K562 (cell line): ENCODE data around the gene FMR1. TPM values are rescaled to one million over a fixed set of nuclear protein-coding genes. Genes with fewer than 3 reads are reported as not detected.

Experiments used
- BACH1 ChIP-seq: fragments of 200-800 bp; sonication (Bioruptor generic); IDR thresholded peaks from 2 replicates; pipeline ENCODE4 v1.6.1; 2016; ENCODE audit warnings: missing genetic modification characterization, missing compliant biosample characterization
- HDAC1 ChIP-seq, 2 experiments: fragments of 450-650 bp; IDR thresholded peaks; 2 replicates each; pipeline ENCODE4 v1.6.1; 2016 to 2017; ENCODE audit warnings: inconsistent platforms in 1 of 2, mild to moderate bottlenecking in 1 of 2, moderate library complexity in 1 of 2
- KLF10 ChIP-seq: fragments of 250-450 bp; sonication (Bioruptor Pico); IDR thresholded peaks from 2 replicates; pipeline ENCODE4 v1.6.1; 2021; ENCODE audit warnings: matching md5 sums
- KLF16 ChIP-seq: IDR thresholded peaks from 2 replicates; pipeline ENCODE4 v1.6.1; 2016; ENCODE audit warnings: antibody characterized with exemption
- MYC ChIP-seq, 2 experiments: fragments of 250-450 bp in 1 of 2; sonication (Bioruptor Pico) in 1 of 2; IDR thresholded peaks; 2 replicates each; pipeline versions ENCODE4 v1.5.1 to v1.6.1; 2012 to 2021; ENCODE audit warnings: low read depth in 2 of 2, borderline replicate concordance in 1 of 2, improper control_type of control experiment in 1 of 2, low read length in 1 of 2, mild to moderate bottlenecking in 1 of 2, moderate library complexity in 1 of 2
- RAD51 ChIP-seq: fragments of 450-650 bp; IDR thresholded peaks from 2 replicates; pipeline ENCODE4 v1.7.1; 2016; ENCODE audit warnings: low read depth, mild to moderate bottlenecking, borderline replicate concordance
- SMAD4 ChIP-seq: fragments of 250-450 bp; sonication (Bioruptor Pico); conservative IDR thresholded peaks from 2 replicates; pipeline ENCODE4 v1.8.0; 2021; ENCODE audit warnings: inconsistent platforms, mild to moderate bottlenecking, moderate library complexity
- SUPT5H ChIP-seq: fragments of 450-650 bp; IDR thresholded peaks from 2 replicates; pipeline ENCODE4 v1.6.1; 2016
- TAF15 ChIP-seq: fragments of 200-400 bp; formaldehyde crosslinking; IDR thresholded peaks from 2 replicates; pipeline ENCODE4 v1.6.1; 2017; ENCODE audit warnings: mild to moderate bottlenecking, low read depth, low read length, moderate library complexity
- ZBTB17 ChIP-seq: fragments of 450-650 bp; formaldehyde crosslinking; IDR thresholded peaks from 2 replicates; pipeline ENCODE4 v1.4.0; 2020; ENCODE audit warnings: mild to moderate bottlenecking
- ZNF174 ChIP-seq: fragments of 250-450 bp; sonication (Bioruptor Pico); IDR thresholded peaks from 2 replicates; pipeline ENCODE4 v1.4.0; 2020; ENCODE audit warnings: mild to moderate bottlenecking
- polyA plus RNA-seq, 8 experiments: library from polyadenylated mRNA; depleted of rRNA in 4 of 8; stranded (reverse) in 5 of 8; unstranded in 3 of 8; fragments of >200 nt; fragmentation: Nextera tagmentation in 2 of 8; fragmentation: Illumina TruSeq in 1 of 8; extraction: Ambion mirVana in 2 of 8; extraction: Trizol in 1 of 8; gene quantifications; 2 replicates each; pipeline versions ENCODE4 v1.2.1 to v1.2.3, GENCODE V29; 2011 to 2014; ENCODE audit warnings: inconsistent platforms in 1 of 8, missing spikeins in 1 of 8
- total RNA-seq, 7 experiments: library from RNA; depleted of rRNA in 6 of 7; stranded (reverse); fragments of >200 nt in 6 of 7; fragmentation: Illumina TruSeq in 2 of 7; extraction: Trizol in 2 of 7; gene quantifications; 2 replicates each; pipeline versions ENCODE4 v1.2.1 to v1.2.3, GENCODE V29; 2011 to 2021; ENCODE audit warnings: low replicate concordance in 1 of 7
- TF ChIP-seq, protein P1 (sequence below): fragments of 450-650 bp; IDR thresholded peaks from 2 replicates; pipeline ENCODE4 v1.6.1; 2016; ENCODE audit warnings: mild to moderate bottlenecking
- TF ChIP-seq, protein P2 (sequence below): fragments of 450-650 bp; IDR thresholded peaks from 2 replicates; pipeline ENCODE4 v1.6.1; 2016; ENCODE audit warnings: antibody characterized with exemption
- TF ChIP-seq, protein P3 (sequence below): IDR thresholded peaks from 3 replicates; pipeline ENCODE4 v1.6.1; 2011; ENCODE audit warnings: borderline replicate concordance, mild to moderate bottlenecking, moderate library complexity; ENCODE audit not compliant: insufficient read length; ENCODE audit errors: extremely low read depth
- TF ChIP-seq, protein P4 (sequence below): fragments of 450-650 bp; formaldehyde crosslinking; IDR thresholded peaks from 2 replicates; pipeline ENCODE4 v1.4.0; 2020; ENCODE audit warnings: mild to moderate bottlenecking, mixed read lengths
- TF ChIP-seq, protein P5 (sequence below): fragments of 450-650 bp; formaldehyde crosslinking; IDR thresholded peaks from 2 replicates; pipeline ENCODE4 v1.4.0; 2020; ENCODE audit warnings: mild to moderate bottlenecking, moderate library complexity

The FMR1 gene
- total and polyA plus RNA-seq, 9 of the 15 experiments (the other 6 are each of a cell fraction or from before 2014, with no cell fraction given): 4.8 to 26.5 (median 20.5) TPM

DNA sequence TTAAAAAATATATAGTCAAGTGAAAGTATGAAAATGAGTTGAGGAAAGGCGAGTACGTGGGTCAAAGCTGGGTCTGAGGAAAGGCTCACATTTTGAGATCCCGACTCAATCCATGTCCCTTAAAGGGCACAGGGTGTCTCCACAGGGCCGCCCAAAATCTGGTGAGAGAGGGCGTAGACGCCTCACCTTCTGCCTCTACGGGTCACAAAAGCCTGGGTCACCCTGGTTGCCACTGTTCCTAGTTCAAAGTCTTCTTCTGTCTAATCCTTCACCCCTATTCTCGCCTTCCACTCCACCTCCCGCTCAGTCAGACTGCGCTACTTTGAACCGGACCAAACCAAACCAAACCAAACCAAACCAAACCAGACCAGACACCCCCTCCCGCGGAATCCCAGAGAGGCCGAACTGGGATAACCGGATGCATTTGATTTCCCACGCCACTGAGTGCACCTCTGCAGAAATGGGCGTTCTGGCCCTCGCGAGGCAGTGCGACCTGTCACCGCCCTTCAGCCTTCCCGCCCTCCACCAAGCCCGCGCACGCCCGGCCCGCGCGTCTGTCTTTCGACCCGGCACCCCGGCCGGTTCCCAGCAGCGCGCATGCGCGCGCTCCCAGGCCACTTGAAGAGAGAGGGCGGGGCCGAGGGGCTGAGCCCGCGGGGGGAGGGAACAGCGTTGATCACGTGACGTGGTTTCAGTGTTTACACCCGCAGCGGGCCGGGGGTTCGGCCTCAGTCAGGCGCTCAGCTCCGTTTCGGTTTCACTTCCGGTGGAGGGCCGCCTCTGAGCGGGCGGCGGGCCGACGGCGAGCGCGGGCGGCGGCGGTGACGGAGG lies at the start of gene FMR1 (continued):
- TF ChIP-seq, protein P1, sequence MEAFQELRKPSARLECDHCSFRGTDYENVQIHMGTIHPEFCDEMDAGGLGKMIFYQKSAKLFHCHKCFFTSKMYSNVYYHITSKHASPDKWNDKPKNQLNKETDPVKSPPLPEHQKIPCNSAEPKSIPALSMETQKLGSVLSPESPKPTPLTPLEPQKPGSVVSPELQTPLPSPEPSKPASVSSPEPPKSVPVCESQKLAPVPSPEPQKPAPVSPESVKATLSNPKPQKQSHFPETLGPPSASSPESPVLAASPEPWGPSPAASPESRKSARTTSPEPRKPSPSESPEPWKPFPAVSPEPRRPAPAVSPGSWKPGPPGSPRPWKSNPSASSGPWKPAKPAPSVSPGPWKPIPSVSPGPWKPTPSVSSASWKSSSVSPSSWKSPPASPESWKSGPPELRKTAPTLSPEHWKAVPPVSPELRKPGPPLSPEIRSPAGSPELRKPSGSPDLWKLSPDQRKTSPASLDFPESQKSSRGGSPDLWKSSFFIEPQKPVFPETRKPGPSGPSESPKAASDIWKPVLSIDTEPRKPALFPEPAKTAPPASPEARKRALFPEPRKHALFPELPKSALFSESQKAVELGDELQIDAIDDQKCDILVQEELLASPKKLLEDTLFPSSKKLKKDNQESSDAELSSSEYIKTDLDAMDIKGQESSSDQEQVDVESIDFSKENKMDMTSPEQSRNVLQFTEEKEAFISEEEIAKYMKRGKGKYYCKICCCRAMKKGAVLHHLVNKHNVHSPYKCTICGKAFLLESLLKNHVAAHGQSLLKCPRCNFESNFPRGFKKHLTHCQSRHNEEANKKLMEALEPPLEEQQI: no peak
- TF ChIP-seq MYC (IDR thresholded peaks at IDR 0.05; ENCODE audit: low read depth, low read length) (peak; percentile 22; the same call in 1 of the 2 replicates), MYC (CRISPR knock-in tag; IDR thresholded peaks at IDR 0.05; ENCODE audit: borderline replicate concordance, low read depth) (no peak), ZNF174 (CRISPR knock-in tag) (no peak), BACH1 (tag) (no peak), KLF16 (peak; percentile 85), SUPT5H (0 out of 2 replicates have a peak, but pooled peaks have one; percentile 38), RAD51 (peak; percentile 98), KLF10 (CRISPR knock-in tag) (no peak), SMAD4 (peak; percentile 29; the same call in 1 of the 2 replicates), TAF15 (no peak), HDAC1 (IDR thresholded peaks at IDR 0.05) (peak in 1 of 2 experiments; percentile 46; a peak in 1 of 4 replicates), ZBTB17 (CRISPR knock-in tag) (no peak)
- TF ChIP-seq, protein P2, sequence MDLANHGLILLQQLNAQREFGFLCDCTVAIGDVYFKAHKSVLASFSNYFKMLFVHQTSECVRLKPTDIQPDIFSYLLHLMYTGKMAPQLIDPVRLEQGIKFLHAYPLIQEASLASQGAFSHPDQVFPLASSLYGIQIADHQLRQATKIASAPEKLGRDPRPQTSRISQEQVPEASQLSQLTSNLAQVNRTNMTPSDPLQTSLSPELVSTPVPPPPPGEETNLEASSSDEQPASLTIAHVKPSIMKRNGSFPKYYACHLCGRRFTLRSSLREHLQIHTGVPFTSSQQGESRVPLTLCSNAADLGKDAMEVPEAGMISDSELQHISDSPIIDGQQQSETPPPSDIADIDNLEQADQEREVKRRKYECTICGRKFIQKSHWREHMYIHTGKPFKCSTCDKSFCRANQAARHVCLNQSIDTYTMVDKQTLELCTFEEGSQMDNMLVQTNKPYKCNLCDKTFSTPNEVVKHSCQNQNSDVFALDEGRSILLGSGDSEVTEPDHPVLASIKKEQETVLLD: peak; percentile 89
- TF ChIP-seq, protein P3, sequence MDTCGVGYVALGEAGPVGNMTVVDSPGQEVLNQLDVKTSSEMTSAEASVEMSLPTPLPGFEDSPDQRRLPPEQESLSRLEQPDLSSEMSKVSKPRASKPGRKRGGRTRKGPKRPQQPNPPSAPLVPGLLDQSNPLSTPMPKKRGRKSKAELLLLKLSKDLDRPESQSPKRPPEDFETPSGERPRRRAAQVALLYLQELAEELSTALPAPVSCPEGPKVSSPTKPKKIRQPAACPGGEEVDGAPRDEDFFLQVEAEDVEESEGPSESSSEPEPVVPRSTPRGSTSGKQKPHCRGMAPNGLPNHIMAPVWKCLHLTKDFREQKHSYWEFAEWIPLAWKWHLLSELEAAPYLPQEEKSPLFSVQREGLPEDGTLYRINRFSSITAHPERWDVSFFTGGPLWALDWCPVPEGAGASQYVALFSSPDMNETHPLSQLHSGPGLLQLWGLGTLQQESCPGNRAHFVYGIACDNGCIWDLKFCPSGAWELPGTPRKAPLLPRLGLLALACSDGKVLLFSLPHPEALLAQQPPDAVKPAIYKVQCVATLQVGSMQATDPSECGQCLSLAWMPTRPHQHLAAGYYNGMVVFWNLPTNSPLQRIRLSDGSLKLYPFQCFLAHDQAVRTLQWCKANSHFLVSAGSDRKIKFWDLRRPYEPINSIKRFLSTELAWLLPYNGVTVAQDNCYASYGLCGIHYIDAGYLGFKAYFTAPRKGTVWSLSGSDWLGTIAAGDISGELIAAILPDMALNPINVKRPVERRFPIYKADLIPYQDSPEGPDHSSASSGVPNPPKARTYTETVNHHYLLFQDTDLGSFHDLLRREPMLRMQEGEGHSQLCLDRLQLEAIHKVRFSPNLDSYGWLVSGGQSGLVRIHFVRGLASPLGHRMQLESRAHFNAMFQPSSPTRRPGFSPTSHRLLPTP: no peak
- TF ChIP-seq, protein P4, sequence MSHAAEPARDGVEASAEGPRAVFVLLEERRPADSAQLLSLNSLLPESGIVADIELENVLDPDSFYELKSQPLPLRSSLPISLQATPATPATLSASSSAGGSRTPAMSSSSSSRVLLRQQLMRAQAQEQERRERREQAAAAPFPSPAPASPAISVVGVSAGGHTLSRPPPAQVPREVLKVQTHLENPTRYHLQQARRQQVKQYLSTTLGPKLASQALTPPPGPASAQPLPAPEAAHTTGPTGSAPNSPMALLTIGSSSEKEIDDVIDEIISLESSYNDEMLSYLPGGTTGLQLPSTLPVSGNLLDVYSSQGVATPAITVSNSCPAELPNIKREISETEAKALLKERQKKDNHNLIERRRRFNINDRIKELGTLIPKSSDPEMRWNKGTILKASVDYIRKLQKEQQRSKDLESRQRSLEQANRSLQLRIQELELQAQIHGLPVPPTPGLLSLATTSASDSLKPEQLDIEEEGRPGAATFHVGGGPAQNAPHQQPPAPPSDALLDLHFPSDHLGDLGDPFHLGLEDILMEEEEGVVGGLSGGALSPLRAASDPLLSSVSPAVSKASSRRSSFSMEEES: peak; percentile 99
- TF ChIP-seq, protein P5, sequence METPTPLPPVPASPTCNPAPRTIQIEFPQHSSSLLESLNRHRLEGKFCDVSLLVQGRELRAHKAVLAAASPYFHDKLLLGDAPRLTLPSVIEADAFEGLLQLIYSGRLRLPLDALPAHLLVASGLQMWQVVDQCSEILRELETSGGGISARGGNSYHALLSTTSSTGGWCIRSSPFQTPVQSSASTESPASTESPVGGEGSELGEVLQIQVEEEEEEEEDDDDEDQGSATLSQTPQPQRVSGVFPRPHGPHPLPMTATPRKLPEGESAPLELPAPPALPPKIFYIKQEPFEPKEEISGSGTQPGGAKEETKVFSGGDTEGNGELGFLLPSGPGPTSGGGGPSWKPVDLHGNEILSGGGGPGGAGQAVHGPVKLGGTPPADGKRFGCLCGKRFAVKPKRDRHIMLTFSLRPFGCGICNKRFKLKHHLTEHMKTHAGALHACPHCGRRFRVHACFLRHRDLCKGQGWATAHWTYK (CRISPR knock-in tag): 0 out of 2 replicates have a peak, but pooled peaks have one; percentile 47
